HepG2 (cell line): Measurements from ENCODE around the gene BCL2. TPM values are rescaled to one million over a fixed set of nuclear protein-coding genes. Genes with fewer than 3 reads are reported as not detected.
A peak's percentile ranks its signal among the peaks of the same experiment; 100 is the strongest.

Experiments used
- ATAC-seq: fragments of 200-7000 bp; cut with Tn5 transposase; 3 replicates; pipeline ENCODE4 v1.9.1; 2020; ENCODE audit warnings: mild to moderate bottlenecking, moderate library complexity
- BruUV-seq: library from RNA; stranded (reverse); fragments of 400-500 nt; replicated peaks from 2 replicates; lab custom pipeline; 2021; lab: Mats Ljungman, UMichigan
- CTCF ChIA-PET: fragments of 300-600 bp; formaldehyde crosslinking; extraction: SDS; loops from one replicate; lab custom pipeline; 2021; ENCODE audit warnings: low total read pairs, inconsistent platforms, low intra/inter-chr PET ratio; lab: Yijun Ruan, JAX
- POLR2A ChIA-PET: fragments of 350-600 bp; sonication (Branson Sonifier 250); formaldehyde crosslinking; loops from one replicate; lab custom pipeline; 2020; ENCODE audit warnings: antibody characterized with exemption, inconsistent platforms; lab: Yijun Ruan, JAX
- DNase-seq: peaks from one replicate; pipeline ENCODE4 v3.0.0-alpha.2; 2015; ENCODE audit warnings: low spot score
- FAIRE-seq: peaks from 3 replicates; lab custom pipeline; 2011; peaks lifted over from hg19 to GRCh38; lab: Jason Lieb, UNC
- H2AFZ ChIP-seq: one replicate; pipeline ENCODE4 v1.6.1; 2011; ENCODE audit warnings: low read length, inconsistent platforms
- H3K27ac ChIP-seq: fragments of 300-600 bp; 3 replicates; pipeline ENCODE4 v1.8.0; 2011; ENCODE audit warnings: mixed run types, mild to moderate bottlenecking, mixed read lengths, low read length, inconsistent platforms; ENCODE audit not compliant: insufficient read depth; ENCODE audit errors: extremely low read length
- H3K27me3 ChIP-seq, 2 experiments: fragments of 200-600 bp in 1 of 2; 2 replicates in 1 of 2; 3 replicates in 1 of 2; pipeline versions ENCODE4 v1.6.0 to v1.8.0; 2011; ENCODE audit warnings: low read length in 2 of 2, mild to moderate bottlenecking in 2 of 2, moderate library complexity in 2 of 2, inconsistent platforms in 1 of 2; ENCODE audit not compliant: insufficient read depth in 2 of 2, control insufficient read depth in 1 of 2
- H3K36me3 ChIP-seq, 2 experiments: fragments of 200-600 bp in 1 of 2; replicated peaks in 1 of 2; 2 replicates in 1 of 2; 3 replicates in 1 of 2; pipeline versions ENCODE4 v1.5.1 to v1.8.0; 2011; ENCODE audit warnings: low read length in 2 of 2, inconsistent platforms in 1 of 2; ENCODE audit not compliant: insufficient read depth in 2 of 2, control insufficient read depth in 1 of 2
- H3K4me1 ChIP-seq: 2 replicates; pipeline ENCODE4 v1.5.1; 2012; ENCODE audit warnings: low read length, inconsistent platforms; ENCODE audit not compliant: insufficient read depth
- H3K4me2 ChIP-seq: 2 replicates; pipeline ENCODE4 v1.6.0; 2011; ENCODE audit warnings: low read depth, low read length, inconsistent platforms
- H3K4me3 ChIP-seq, 3 experiments: fragments of 200-600 bp in 1 of 3; sonication (generic), shearing (Covaris generic) in 1 of 3; replicated peaks in 1 of 3; 2 replicates each; pipeline ENCODE4 v1.5.1; 2011 to 2016; ENCODE audit warnings: low read length in 3 of 3, inconsistent platforms in 2 of 3, low read depth in 2 of 3, mild to moderate bottlenecking in 2 of 3, control low read depth in 1 of 3, mixed read lengths in 1 of 3; ENCODE audit not compliant: insufficient read depth in 1 of 3
- H3K79me2 ChIP-seq: one replicate; pipeline ENCODE4 v1.6.1; 2011; ENCODE audit warnings: low read length, inconsistent platforms; ENCODE audit not compliant: insufficient read depth
- H3K9ac ChIP-seq: 2 replicates; pipeline ENCODE4 v1.6.0; 2011; ENCODE audit warnings: mild to moderate bottlenecking, low read depth, low read length, inconsistent platforms; ENCODE audit not compliant: insufficient read depth
- H3K9me3 ChIP-seq: 2 replicates; pipeline ENCODE4 v1.5.1; 2012; ENCODE audit warnings: mild to moderate bottlenecking, low read length
- H4K20me1 ChIP-seq: 2 replicates; pipeline ENCODE4 v1.6.0; 2011; ENCODE audit warnings: inconsistent platforms, mild to moderate bottlenecking, low read length, moderate library complexity; ENCODE audit not compliant: insufficient read depth
- CBX1 ChIP-seq: IDR thresholded peaks from one replicate; pipeline ENCODE4 v1.6.1; 2016; ENCODE audit warnings: antibody characterized with exemption, low read depth
- CBX2 ChIP-seq, 2 experiments: fragments of 200-600 bp in 1 of 2; sonication (generic); formaldehyde crosslinking in 1 of 2; IDR thresholded peaks; 2 replicates each; pipeline versions ENCODE4 v1.7.0 to v1.8.1; 2018 to 2022; ENCODE audit warnings: low read depth in 2 of 2, low read length in 1 of 2, mild to moderate bottlenecking in 1 of 2, missing genetic modification reagents in 1 of 2
- ESRRA ChIP-seq: sonication (generic); formaldehyde crosslinking; IDR thresholded peaks from 2 replicates; pipeline ENCODE4 v1.5.1; 2020; ENCODE audit warnings: mild to moderate bottlenecking, low read depth, missing genetic modification reagents
- GMEB1 ChIP-seq: sonication (generic); formaldehyde crosslinking; IDR thresholded peaks from 2 replicates; pipeline ENCODE4 v1.5.1; 2020; ENCODE audit warnings: missing genetic modification reagents, mild to moderate bottlenecking, borderline replicate concordance
- HNRNPK ChIP-seq: fragments of 200-400 bp; formaldehyde crosslinking; IDR thresholded peaks from 2 replicates; pipeline ENCODE4 v1.6.1; 2018; ENCODE audit warnings: low read length, low read depth, moderate library complexity, mild to moderate bottlenecking; ENCODE audit not compliant: poor library complexity, severe bottlenecking
- NCOA5 ChIP-seq: sonication (generic); formaldehyde crosslinking; IDR thresholded peaks from 2 replicates; pipeline ENCODE4 v1.4.0; 2020; ENCODE audit warnings: missing genetic modification reagents
- RBAK ChIP-seq: sonication (generic); formaldehyde crosslinking; IDR thresholded peaks from 2 replicates; pipeline ENCODE4 v1.5.1; 2020; ENCODE audit warnings: mild to moderate bottlenecking, missing genetic modification reagents
- RFX1 ChIP-seq: fragments of 450-650 bp; IDR thresholded peaks from 2 replicates; pipeline ENCODE4 v1.6.1; 2017
- TMF1 ChIP-seq: sonication (generic); formaldehyde crosslinking; IDR thresholded peaks from 2 replicates; pipeline ENCODE4 v1.8.1; 2022; ENCODE audit warnings: low read depth, missing genetic modification reagents
- YY1 ChIP-seq: IDR thresholded peaks from 2 replicates; pipeline ENCODE4 v1.6.1; 2011; ENCODE audit warnings: low read length, low read depth, moderate library complexity, mild to moderate bottlenecking; ENCODE audit not compliant: insufficient read depth, insufficient replicate concordance
- ZNF136 ChIP-seq: sonication (generic); formaldehyde crosslinking; IDR thresholded peaks from 2 replicates; pipeline ENCODE4 v1.8.1; 2022; ENCODE audit warnings: low read depth, mild to moderate bottlenecking, moderate library complexity, missing genetic modification reagents
- ZNF367 ChIP-seq: sonication (generic); formaldehyde crosslinking; IDR thresholded peaks from 2 replicates; pipeline ENCODE4 v1.4.0; 2020; ENCODE audit warnings: missing genetic modification reagents, borderline replicate concordance
- WGBS: methylation state at CpG from one replicate; pipeline ENCODE4 v1.1.6; 2017; ENCODE audit warnings: low lambda C conversion rate; 5-methylcytosine and 5-hydroxymethylcytosine counted together
- in situ Hi-C: cut with HindIII; loops from 2 replicates; pipeline ENCODE4 v1.10.0; 2017; ENCODE audit warnings: low pct_unique_long_range_greater_than_20kb; ENCODE audit not compliant: extremely low pct_ligation_motif_present
- intact Hi-C: fragments of 100-400 bp; cut with micrococcal nuclease; formaldehyde crosslinking; loops from one replicate; pipeline ENCODE4 v1.10.0; 2022; ENCODE audit not compliant: unreplicated experiment
- polyA plus RNA-seq, 8 experiments: library from polyadenylated mRNA; depleted of rRNA in 3 of 8; stranded (reverse) in 7 of 8; unstranded in 1 of 8; fragments of >200 nt; fragmentation: Illumina TruSeq in 4 of 8; extraction: Trizol in 4 of 8; gene quantifications; 2 replicates each; pipeline versions ENCODE4 v1.2.1 to v1.2.3, GENCODE V29; 2011 to 2016; ENCODE audit warnings: low read depth in 4 of 8, missing spikeins in 1 of 8, mixed read lengths in 1 of 8; ENCODE audit not compliant: insufficient read depth in 1 of 8
- total RNA-seq, 5 experiments: library from RNA; depleted of rRNA; stranded (reverse); fragments of >200 nt; fragmentation: Illumina TruSeq; extraction: Trizol; gene quantifications; 2 replicates each; pipeline ENCODE4 v1.2.3, GENCODE V29; 2016; ENCODE audit warnings: low read depth in 1 of 5

The BCL2 gene
- total and polyA plus RNA-seq, 2 of the 13 experiments (the other 11 are each of a cell fraction or from before 2014, with no cell fraction given), result 0.07 to 0.53 TPM

- POLR2A ChIA-PET, result no interaction called here
These were observed 11.5 kb upstream of the BCL2 start for GRCh38 chr18:63331105-63331504.

GRCh38 chr18:63329431-63330145, 10.0 kb upstream of the BCL2 start:
- 97% methylated on average over 7 of the region's 7 CpGs for WGBS
- POLR2A ChIA-PET, result no interaction called here
- no peak for FAIRE-seq

More at GRCh38 chr18:63331105-63331504, 11.5 kb upstream of the BCL2 start:
- DNase-seq, result no peak
- no peak for TF ChIP-seq RBAK (CRISPR knock-in tag)
- no peak for TF ChIP-seq RFX1
- TF ChIP-seq NCOA5 (CRISPR knock-in tag), result no peak
- no peak for TF ChIP-seq TMF1
- TF ChIP-seq YY1, result no peak
- no peak for TF ChIP-seq ZNF136 (CRISPR knock-in tag)
- TF ChIP-seq CBX2 (IDR thresholded peaks at IDR 0.05; ENCODE audit: low read depth, low read length), result no peak
- TF ChIP-seq CBX2 (CRISPR knock-in tag; IDR thresholded peaks at IDR 0.05; ENCODE audit: low read depth), result no peak
- no peak for TF ChIP-seq HNRNPK
- TF ChIP-seq CBX1, result no peak
- no peak for TF ChIP-seq ESRRA (CRISPR knock-in tag)
- CTCF ChIA-PET, result no interaction called here
- FAIRE-seq, result no peak
- intact Hi-C loops (no loop called here), in situ Hi-C loops (no loop called here)
- Histone ChIP-seq H4K20me1 (no peaks in the 10 kb centered on the region), H3K4me3 (no peak overlapping the region), H3K27me3 (no peaks in the 10 kb centered on the region), H2AFZ (no peak overlapping the region), H3K27ac (no peak overlapping the region), H3K9ac (no peak overlapping the region), H3K79me2 (no peaks in the 10 kb centered on the region), H3K36me3 (peaks cover 21 to 38% of the 10 kb centered on the region in 2 experiments; a peak in 4 of 5 replicates), H3K4me1 (peaks cover 2% of the 10 kb centered on the region), H3K9me3 (no peaks in the 10 kb centered on the region), H3K4me2 (no peak overlapping the region)
- 96% methylated on average over 4 of the region's 4 CpGs for WGBS
- no TSS peak for BruUV-seq
- no peak for ATAC-seq

More at GRCh38 chr18:63329431-63330145, 10.0 kb upstream of the BCL2 start:
- no peak overlapping the region for H3K9ac ChIP-seq
- no peaks in the 10 kb centered on the region for H3K4me1 ChIP-seq
- no peaks in the 10 kb centered on the region for H3K79me2 ChIP-seq
- intact Hi-C loops (no loop called here), in situ Hi-C loops (no loop called here)
- no peak overlapping the region for H3K4me3 ChIP-seq
- no peak for TF ChIP-seq GMEB1 (CRISPR knock-in tag)
- TF ChIP-seq ZNF367 (CRISPR knock-in tag), result no peak
- no peaks in the 10 kb centered on the region for H3K9me3 ChIP-seq
- no peak overlapping the region for H3K4me2 ChIP-seq
- no peak overlapping the region for H3K27ac ChIP-seq
- H4K20me1 ChIP-seq, result no peaks in the 10 kb centered on the region
- peaks cover 15 to 26% of the 10 kb centered on the region in 2 experiments; a peak in 4 of 5 replicates for H3K36me3 ChIP-seq
- CTCF ChIA-PET, result no interaction called here
- ATAC-seq (no peak), DNase-seq (no peak)
- H3K27me3 ChIP-seq, result no peaks in the 10 kb centered on the region
- H2AFZ ChIP-seq, result no peak overlapping the region
- BruUV-seq, result TSS peak; percentile 15
